GM10847 (cell line): Measurements from ENCODE around the gene DHCR7.

Source experiments
- POLR2A ChIP-seq: IDR thresholded peaks from 2 replicates; pipeline ENCODE4 v1.6.1; 2011; ENCODE audit not compliant: insufficient read length; ENCODE audit errors: extremely low read depth

DHCR7 gene

DNA sequence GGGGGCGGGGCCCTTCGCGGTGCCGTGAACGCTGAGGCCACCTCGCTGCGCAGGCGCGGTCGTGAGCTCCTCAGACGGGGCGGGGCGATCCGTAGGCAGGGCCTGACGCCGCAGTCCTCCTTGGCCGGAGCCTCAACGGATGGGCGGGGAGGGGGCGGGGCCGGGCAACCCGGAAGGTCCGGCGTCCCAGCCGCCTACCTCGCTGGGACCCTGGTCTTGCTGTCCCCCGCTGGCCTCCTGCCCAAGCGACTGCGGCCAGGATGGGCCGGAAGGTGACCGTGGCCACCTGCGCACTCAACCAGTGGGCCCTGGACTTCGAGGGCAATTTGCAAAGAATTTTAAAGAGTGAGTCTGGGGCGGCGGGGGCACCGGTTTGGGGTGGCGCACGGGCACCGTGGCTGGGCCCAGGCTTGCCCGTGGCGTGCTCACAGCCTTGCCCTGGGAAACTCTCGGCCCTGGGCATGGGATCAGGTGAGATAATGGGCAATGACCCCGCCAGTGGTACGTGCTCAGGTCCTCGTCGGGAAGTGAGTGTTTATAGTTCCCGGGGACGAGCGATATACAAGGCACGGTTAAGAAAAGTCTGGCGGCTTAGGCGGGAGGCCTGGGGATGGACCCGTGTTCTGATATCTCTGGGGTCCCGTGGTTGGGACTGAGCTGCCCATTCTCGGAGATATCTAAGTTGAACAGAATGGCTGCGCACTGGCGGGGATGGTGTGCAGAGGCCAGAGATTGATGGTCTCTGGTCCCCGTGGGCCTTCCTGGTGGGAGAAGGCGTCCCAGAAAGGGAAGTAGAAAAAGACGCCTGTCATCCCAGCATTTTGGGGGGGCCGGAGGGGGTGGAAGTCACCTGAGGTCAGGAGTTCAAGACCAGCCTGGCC is 5.1 kb upstream of the DHCR7 start, which contains the start of gene NADSYN1:
Gene NADSYN1 (plus strand): TSS at position 167 of the 881 bp plus-strand sequence. CDS start 94 bp downstream, at position 261.
- TF ChIP-seq POLR2A, result peak; percentile 63

DNA sequence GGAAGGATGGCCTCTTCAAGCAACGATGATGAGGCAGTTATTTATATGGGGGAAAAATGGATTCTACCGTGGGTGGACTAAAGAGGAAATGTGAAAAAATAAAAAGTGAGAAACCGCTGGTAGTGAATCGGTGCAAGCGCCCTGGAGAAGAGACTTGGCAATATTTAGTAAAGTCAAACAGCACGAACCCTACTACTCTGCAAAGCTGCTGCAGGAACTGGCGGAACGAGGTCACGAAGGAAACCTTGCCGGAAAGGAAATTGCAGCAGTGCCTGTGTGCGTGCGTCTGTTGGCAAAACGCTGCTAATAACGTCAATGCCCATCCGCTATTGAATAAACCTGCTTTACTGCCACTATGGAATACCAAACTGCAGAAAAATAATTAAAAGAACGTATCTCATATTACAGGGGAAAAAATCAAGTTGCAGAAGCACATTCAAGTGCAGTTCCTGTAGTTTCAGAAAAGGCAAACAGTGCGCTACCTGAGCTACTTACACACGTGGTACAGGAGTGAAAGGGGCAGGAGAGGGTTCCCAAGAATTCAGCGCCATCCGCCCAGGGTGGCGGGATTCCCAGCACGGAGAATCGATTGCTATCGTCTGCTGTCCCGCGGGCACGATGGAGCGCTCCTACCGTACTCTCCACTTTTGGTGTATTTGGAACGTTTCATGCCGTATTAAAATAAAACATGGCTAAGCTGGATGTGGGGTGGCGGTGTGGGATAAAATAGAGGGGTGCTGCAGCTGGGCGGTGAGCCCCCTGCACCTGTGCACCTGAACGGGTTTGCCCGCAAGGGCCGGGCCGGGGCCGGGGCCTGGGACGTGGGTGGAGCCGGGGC is 4.2 kb upstream of the DHCR7 start:
- no peak for TF ChIP-seq POLR2A

DNA sequence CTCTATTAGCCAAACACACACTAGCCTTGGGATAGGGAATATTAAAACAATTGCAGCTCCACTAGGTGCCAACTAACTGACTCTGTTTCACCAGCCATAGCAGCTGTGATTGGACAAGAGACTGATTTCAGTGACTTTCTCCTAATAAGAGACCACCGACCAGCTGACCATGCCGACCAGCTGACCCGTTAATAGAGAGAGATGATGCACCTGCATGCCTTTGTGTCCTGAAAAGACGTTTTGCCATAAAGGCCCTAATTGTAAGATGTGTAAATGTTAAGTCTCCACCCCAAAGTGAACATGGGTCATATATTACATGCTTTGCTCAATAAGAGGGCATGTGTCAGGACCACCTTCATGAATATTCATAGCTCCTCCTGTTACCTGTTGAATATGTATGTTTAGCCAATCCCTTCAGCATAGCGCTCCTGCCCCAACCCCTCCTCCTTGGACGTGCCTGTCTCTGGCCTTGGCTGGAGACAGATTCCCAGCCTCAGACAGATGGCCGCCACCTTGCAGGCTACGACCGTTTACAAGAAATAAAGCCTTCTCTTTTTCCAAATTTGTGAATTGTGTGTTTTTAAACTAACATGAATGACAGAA is 3.5 kb upstream of the DHCR7 start:
- TF ChIP-seq POLR2A, result no peak

DNA sequence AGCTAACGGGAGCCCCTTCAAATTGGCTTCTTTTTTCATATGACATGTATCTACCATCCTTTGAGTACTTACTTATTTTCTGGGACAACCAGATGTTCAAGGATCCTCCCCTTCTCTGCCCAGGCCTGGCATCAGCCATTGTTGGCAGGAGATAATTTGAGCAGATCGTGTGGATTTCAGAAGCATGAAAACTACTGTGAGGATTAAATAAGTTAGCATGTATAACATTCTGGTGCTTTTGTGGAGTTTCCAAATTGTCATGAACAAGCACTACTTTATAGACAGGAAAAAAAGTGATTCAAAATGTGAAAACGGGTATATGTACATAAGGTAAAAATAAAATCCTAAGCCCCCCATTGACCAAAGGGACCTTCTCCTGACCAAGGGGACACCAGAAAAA is 2.7 kb upstream of the DHCR7 start:
- TF ChIP-seq POLR2A, result no peak

DNA sequence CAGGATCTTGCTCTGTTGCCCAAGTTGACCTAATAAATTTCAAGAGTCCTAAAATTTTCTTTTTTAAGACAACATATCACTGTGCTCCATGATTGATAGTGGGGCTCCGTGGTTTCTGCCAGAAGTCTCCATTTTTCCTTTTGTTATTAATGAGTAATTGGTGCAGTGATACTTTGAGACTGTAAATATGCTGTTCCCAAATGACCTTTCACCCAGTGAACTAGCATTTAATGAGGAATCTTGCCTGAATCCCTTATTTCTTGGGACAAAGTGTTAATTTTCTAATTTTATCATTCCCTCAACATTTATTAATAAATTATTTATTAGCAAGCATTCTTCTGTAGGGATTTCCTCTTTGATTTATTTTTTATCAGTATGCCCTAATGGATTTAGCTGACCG is 2.3 kb upstream of the DHCR7 start:
- no peak for TF ChIP-seq POLR2A

DNA sequence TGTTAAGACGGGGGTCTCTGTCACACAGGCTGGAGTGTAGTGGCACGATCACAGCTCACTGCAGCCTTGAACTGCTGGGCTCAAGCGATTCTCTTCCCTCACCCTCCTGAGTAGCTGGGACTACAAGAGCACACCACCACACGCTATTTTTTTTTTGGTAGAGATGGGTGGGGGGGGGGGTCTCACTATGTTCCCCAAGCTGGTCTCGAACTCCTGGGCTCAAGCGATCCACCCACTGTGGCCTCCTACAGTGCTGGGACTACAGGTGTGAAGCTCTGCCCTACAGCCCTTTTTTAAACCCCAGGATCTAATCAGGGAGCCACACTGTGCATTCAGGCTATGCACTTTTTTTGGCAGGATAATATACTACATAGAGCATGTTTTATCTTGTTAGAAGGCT is 1.4 kb upstream of the DHCR7 start:
- no peak for TF ChIP-seq POLR2A

DNA sequence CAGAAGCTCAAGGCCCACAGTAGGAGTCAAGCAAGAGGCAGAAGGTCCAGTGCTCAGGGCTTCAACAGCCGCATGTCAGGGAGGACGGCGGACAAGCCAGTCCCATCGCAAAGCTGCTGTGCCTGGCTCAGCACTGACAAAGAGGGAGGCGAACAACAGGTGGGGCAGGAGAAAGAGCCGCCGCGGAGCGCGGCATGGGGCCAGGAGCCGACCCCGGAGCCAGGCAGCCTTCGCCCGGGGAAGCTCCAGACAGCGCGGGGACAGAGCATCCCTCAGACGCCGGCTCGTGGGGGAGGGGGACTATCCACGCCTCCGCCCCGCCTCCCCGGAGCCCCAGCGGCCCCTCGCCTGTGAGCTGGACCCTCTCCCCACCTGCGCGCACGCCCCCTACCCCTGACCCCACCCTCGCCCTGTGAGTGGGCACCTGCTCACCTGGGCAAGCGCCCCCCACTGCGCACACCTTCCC is 369 bp downstream of the DHCR7 start:
- TF ChIP-seq POLR2A, result no peak

DNA sequence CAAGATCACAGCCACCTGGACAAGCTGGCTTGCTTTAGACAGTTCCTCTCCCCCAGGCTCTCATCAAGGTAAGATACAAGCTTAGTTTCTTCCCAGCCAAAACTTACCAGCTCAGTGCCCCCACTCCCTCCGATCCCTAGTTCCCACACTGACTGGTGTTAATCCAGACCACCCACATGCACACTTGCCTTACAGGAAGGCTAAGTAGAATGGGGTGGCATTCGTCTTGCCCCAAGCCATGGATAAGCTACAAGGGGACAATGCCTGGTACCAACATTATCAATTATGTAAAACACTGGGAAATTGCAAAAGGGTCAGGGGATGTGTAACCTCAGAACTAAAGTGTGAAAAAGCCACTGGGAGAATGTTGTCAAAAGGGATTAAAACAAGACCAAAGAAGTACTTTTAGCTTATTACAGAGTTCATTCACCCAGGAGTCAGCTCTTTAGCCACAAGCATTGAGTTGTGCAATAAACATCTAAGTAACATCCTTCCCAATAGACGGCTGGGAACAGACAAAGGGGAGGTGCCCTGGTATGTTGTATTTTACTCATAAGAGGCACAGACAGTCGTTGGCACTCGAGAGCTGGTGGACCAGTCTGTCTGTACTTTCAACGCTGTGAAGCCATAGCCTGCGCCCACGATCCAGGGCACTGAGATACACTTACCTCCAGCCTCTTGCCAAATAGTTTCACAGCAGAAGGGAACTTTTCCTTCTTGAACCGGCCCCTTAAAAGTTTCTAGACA is 1.1 kb downstream of the DHCR7 start:
- TF ChIP-seq POLR2A, result no peak

DNA sequence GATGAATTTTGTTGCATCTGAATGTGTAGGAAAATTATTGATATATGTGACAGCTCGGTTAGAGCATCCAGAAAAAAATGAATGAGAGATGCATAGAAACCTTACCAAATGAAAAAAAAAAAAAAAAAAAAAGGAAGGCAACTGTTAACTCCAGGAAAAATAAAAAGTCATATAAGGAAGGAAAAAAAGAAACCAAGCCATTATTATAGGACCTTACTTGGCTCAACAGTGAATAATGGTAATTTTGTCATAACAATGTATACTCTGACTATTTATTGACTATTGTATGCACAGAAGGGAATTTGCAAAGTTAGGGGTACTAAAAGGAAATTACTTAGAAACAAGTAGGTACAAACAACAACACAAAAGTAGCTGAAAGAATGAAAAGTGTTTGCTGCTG is 2.0 kb downstream of the DHCR7 start:
- no peak for TF ChIP-seq POLR2A

DNA sequence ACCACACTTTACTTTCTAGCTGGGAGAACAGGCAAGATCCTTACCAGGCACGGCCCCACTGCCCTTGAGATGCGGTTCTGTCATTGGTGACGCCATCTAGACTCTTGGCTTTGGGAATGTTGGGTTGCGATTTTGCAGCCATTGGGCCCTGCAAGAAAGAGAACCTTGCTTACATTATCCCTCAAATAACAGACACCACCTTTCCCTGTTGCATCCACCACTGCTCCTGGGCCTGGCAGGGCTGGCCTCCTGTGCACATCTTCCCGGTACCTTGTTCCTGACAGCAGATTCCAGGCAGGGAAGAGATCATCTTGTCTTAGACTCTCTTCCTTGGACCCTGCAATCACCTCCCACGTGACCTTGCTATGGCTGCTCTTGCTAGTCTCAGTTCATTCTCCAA is 3.4 kb downstream of the DHCR7 start:
- TF ChIP-seq POLR2A, result no peak

DNA sequence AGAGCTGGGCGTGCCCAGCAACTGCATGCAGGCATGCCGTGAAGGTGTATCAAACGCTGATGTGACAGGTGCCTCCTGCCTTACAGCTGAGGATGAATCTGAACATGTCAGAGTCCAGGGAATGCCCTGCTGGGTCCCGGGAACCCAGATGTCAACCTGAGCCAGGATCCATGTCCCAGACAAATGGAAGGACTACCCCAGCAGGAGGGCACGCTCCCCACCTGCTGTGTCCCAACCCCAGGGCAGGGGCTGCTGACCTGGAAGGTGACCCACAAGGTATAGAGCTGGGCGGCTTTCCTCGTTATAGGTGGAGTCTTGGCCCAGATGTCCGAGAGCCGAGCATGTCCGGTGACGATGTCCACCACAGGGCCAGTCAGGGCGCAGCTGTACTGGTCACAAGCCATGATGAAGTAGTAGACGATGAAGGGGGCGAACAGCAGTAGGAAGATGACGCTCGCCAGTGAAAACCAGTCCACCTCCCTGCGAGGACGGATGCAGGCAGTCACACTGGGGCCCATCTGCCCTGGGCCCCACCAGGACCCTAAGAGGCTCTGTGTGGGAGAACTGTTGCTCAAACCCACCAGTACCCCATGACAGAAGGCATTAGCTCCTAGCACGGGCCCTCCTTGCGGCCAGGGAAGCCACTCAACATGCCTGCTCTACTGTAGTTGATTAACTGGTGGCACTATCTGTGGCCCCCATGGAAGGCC is 4.3 kb downstream of the DHCR7 start:
- TF ChIP-seq POLR2A, result no peak

DNA sequence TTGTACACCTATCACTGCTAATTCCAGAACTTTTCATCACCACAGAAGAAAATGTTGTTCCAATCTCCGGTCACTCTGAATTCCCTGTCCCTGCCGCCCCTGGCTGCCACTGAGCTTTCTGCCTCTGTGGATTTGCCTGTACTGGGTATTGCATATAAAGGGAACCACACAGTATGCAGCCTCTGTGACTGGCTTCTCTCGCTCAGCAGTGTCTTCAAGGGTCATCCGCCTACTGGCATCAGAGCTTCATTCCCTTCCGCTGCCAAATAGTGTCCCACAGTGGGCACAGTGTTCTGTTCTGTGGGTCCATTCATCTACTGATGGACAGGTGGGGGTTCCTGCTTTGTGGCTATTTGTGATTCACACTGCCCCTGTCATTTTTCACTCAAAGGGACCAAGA is 5.3 kb downstream of the DHCR7 start:
- TF ChIP-seq POLR2A, result no peak

DNA sequence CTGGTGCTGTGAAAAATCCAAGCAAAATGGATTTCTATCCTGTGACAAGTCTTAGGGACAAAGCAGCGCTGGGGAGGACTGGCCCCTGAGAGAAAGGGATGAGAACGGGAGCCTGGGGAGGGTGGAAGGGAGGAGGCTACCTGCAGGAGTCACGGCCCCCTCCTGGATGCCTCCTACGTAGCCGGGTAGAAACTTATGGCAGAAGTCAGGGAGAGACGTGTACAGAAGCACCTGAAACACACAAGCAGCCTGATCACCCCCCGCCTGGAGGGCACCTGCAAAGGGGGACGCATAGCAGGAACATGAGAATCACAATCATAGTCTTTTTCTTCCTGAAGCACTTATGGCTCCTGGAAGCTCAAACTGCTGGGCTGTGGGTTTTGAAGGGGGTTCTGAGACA is 6.1 kb downstream of the DHCR7 start:
- no peak for TF ChIP-seq POLR2A

DNA sequence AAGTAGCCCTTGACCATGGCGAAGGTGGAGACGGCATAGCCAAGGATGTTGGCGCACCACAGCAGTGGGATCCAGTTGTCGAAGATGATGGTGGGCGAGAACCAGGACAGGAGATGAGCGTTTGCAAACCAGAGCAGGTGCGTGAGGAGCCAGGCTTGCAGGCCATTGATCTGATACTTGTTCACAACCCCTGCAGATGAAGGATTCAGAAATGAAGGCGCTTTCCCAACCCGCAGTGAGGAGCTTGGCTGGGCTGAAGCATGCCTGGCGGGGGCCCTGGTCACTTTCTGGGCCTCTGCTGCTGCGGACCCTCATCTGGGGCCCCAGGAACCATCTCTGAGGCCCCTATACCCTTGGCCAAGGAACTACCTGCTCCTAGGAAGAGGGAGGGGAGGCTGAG is 6.9 kb downstream of the DHCR7 start:
- TF ChIP-seq POLR2A, result no peak
